HG02763 (cell line): ENCODE measurements around the gene SERPINE1.
"Not testable (repeated sequence)": the region's sequence is repeated elsewhere in the genome, so short reads cannot be mapped to it uniquely, and the experiment has no call there.

Experiments used
- ATAC-seq: cut with Tn5 transposase; IDR thresholded peaks from one replicate; pipeline ENCODE4 v1.9.1; 2021; ENCODE audit warnings: mild to moderate bottlenecking, moderate library complexity; ENCODE audit not compliant: unreplicated experiment

The SERPINE1 gene

GRCh38 chr7:101100858-101101847 lies 25.8 kb upstream of the SERPINE1 start:
- ATAC-seq = no peak

- no peak for ATAC-seq
Observed at GRCh38 chr7:101102026-101102425, 24.9 kb upstream of the SERPINE1 start.

- not testable (repeated sequence) for ATAC-seq
Observed at GRCh38 chr7:101103701-101104100, 23.2 kb upstream of the SERPINE1 start.

DNA sequence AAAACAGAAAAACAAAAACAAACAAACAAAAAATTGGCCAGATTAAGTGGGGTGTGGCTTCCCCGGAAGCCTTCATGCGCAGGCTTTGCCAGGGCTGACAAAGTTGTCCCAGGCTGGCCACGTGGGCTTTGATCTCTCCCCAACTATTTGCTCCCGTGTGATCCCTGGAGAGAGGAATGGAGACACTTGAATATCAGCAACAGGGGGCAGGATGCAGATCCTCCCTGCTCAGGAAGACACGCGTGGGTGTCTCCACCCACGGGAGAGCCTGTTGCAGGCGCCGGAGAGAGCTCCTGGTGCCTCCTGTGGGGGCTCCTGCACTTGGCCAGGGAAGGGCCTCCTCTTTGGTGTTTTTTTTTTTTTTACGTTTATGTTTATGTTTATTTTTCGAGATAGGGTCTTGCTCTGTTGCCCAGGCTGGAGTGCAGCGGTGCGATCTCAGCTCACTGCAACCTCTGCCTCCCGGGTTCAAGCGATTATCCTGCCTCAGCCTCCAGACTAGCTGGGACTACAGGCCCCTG lies 22.7 kb upstream of the SERPINE1 start:
- ATAC-seq = no peak

DNA sequence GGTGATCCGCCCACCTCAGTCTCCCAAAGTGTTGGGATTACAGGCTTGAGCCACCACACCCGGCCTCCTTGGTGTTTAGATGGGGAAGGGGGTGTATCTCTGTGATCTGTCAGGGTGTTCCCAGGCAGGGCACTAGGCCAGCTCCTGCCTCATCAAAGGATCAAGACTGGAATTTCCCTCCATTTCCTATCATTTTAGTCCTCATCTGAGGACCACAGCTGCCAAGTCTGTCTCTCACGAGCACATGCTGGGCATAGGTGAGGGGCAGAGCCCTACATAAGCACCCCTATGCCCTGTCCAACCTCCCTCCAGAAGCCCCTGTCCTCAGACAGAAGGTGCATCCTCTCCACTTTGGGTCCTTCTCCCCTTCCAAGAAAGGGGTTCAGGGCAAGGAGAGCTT lies 22.1 kb upstream of the SERPINE1 start:
- ATAC-seq = no peak

GRCh38 chr7:101105248-101105647 lies 21.7 kb upstream of the SERPINE1 start:
- ATAC-seq = not testable (repeated sequence)

DNA sequence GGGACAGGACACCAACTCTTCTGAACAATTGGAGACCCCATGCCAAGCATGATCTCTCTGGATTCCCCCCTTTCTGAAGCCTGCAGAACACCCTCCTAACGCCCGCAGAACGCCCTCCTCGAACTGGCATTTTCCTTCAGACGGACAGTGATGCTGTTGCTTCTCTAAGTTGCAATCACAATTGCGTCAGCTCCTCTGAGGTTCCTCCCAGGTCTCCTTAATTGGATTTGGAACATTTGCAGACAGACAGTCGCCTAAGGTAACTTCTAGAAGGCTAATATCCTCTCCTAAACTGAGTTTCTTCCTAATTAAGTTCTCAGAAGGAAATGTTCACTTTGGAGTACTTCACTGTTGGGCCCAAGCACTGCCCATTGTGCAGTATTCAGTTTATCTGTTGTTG lies 20.5 kb upstream of the SERPINE1 start:
- ATAC-seq = no peak

- no peak for ATAC-seq
Observed at GRCh38 chr7:101108330-101108857, 18.5 kb upstream of the SERPINE1 start.

- no peak for ATAC-seq
Observed at GRCh38 chr7:101108961-101109360, 17.9 kb upstream of the SERPINE1 start.

DNA sequence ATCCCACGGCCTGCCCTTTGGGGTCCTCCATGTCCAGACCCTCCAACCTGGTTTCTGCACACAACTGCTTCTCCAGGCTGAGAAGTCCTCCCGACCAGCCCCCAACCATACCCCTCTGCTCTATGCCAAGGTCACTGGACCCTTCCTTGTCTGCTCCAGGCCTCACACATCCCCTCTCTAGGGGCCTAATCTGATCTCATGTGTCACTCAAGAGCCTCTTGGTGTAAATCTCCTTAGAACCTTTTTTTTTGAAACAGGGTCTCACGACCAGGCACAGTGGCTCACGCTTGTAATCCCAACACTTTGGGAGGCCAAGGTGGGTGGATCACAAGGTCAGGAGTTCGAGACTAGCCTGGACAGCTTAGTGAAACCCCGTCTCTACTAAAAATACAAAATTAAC lies 17.5 kb upstream of the SERPINE1 start:
- ATAC-seq = no peak

- ATAC-seq = no peak
Observed at GRCh38 chr7:101111261-101111660, 15.6 kb upstream of the SERPINE1 start.

GRCh38 chr7:101112233-101112632 lies 14.7 kb upstream of the SERPINE1 start:
- ATAC-seq = no peak

- not testable (repeated sequence) for ATAC-seq
Observed at GRCh38 chr7:101113140-101113539, 13.8 kb upstream of the SERPINE1 start.

DNA sequence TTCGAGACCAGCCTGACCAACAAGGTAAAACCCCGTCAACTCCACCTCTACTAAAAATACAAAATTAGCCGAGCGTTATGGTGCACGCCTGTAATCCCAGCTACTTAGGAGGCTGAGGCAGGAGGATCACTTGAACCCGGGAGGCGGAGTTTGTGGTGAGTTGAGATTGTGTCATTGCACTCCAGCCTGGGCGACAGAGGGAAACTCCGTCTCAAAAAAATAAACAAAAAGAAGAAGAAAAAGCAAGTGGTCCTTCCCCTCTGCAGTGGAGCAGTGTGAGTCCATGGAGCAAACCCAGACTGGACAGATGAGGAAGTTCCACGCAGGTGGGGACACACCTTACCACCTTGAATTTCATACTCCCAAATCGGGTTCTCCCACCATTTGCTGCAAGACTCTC lies 13.1 kb upstream of the SERPINE1 start:
- ATAC-seq = no peak

DNA sequence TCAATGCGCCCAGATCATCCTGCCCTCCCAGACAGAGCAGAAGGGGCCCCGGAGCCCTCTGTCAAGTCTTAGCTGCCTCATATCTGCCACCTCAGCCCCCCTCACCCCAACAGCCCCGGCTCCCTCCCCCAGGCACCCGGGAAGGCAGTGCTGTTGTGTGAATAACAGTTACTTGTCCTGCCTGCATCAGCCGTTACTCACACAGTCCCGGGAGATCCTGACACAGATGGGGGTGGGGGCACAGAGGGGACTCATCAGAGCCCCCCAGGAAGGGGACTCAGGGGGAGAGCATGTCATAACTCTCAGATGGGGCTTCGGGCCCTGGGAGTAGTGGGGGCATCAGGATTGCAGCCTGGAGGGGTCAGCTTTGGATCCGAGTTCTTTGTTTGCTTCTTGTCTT lies 12.4 kb upstream of the SERPINE1 start:
- no peak for ATAC-seq

DNA sequence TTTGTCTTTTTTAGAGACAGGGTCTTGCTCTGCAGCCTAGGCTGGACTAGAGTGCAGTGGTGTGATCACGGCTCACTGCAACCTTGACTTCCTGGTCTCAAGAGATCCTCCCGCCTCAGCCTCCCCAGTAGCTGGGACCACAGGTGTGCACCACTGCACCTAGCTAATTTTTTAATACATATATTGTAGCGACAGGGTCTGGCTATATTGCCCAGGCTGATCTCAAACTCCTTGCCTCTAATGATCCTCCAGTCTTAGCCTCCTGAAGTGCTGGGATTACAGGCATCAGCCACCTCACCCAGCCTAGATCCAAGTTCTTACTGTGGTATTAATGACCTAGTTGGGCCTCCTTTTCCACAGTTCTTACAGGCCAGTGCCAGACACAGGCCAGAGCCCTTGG lies 11.7 kb upstream of the SERPINE1 start:
- no peak for ATAC-seq

DNA sequence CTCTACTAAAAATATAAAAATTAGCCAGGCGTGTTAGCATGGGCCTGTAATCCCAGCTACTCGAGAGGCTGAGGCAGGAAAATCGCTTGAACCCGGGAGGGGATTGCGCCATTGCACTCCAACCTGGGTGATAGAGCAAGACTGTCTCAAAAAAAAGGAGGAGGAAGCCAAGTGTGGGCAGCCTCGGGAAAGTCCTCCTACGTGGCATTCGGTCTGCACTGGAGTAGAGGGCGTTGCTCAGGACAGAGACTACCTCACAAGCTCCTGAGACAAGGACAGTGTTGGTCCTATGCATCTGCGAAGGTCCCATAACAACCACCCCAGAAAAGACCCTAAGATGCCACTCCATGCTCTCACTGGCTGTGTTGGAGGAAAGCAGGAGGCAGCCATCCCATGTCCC lies 10.0 kb upstream of the SERPINE1 start:
- no peak for ATAC-seq

- no peak for ATAC-seq
Observed at GRCh38 chr7:101118856-101119255, 8.0 kb upstream of the SERPINE1 start.

GRCh38 chr7:101119876-101120275 lies 7.0 kb upstream of the SERPINE1 start:
- ATAC-seq = no peak

- ATAC-seq = no peak
Observed at GRCh38 chr7:101120315-101120714, 6.6 kb upstream of the SERPINE1 start.

- ATAC-seq = not testable (repeated sequence)
Observed at GRCh38 chr7:101121631-101121990, 5.3 kb upstream of the SERPINE1 start.
